MM.1S (cell line): ENCODE measurements around the gene STAT1.

Experiments used
- EZH2 ChIP-seq: fragments of 300-600 bp; sonication (generic); optimal IDR thresholded peaks from 2 replicates; pipeline ENCODE3; 2017; ENCODE audit warnings: low read depth, mild to moderate bottlenecking, antibody characterized with exemption, low read length, mixed read lengths
- EZH2phosphoT487 ChIP-seq: fragments of 300-600 bp; sonication (generic); IDR thresholded peaks from 2 replicates; pipeline ENCODE4 v1.6.1; 2018; ENCODE audit warnings: antibody characterized with exemption, low read length
- TF ChIP-seq, protein P1 (sequence below): fragments of 300-600 bp; sonication (generic); IDR thresholded peaks from 2 replicates; pipeline ENCODE4 v1.5.1; 2016; ENCODE audit warnings: antibody characterized with exemption, low read length, mixed read lengths

GRCh38 chr2:191036363-191036762 lies 22.4 kb upstream of the STAT1 start:
- TF ChIP-seq, protein P1, sequence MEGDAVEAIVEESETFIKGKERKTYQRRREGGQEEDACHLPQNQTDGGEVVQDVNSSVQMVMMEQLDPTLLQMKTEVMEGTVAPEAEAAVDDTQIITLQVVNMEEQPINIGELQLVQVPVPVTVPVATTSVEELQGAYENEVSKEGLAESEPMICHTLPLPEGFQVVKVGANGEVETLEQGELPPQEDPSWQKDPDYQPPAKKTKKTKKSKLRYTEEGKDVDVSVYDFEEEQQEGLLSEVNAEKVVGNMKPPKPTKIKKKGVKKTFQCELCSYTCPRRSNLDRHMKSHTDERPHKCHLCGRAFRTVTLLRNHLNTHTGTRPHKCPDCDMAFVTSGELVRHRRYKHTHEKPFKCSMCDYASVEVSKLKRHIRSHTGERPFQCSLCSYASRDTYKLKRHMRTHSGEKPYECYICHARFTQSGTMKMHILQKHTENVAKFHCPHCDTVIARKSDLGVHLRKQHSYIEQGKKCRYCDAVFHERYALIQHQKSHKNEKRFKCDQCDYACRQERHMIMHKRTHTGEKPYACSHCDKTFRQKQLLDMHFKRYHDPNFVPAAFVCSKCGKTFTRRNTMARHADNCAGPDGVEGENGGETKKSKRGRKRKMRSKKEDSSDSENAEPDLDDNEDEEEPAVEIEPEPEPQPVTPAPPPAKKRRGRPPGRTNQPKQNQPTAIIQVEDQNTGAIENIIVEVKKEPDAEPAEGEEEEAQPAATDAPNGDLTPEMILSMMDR = no peak
- TF ChIP-seq EZH2 (no peak), EZH2phosphoT487 (no peak)
